ENCODE data around the gene MAX.

DNA sequence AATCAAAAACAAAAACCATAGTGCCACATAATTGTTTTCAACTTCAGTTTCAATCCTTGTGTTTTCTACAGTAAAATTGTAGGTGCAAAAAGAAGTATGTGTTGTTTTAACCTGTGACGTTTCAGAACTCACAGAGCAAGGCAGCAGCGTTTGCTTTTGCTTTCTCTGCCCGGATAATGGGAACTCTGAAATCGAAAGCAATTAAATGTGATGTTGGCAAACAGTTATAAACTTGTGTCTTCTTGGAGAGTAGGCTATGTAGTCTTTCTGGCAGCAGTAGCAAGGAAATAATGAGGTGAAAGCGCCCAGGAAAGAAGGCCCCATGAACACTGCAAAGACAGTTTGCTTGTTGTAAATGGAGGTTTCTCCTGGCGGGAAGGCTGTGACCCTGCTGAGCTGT, 76.5 kb downstream of the MAX start:
- TF ChIP-seq ZNF695 (CRISPR knock-in tag; IDR thresholded peaks at IDR 0.05) (no peak), JUND (IDR thresholded peaks at IDR 0.05; ENCODE audit: borderline replicate concordance, low read depth, low read length) (no peak), JUND (tag; IDR thresholded peaks at IDR 0.05; ENCODE audit: borderline replicate concordance, low read depth, low read length) (no peak), MAFF (IDR thresholded peaks at IDR 0.05; ENCODE audit: low read length) (no peak), NFRKB (IDR thresholded peaks at IDR 0.05; ENCODE audit: low read depth) (no peak), ZSCAN32 (CRISPR knock-in tag; IDR thresholded peaks at IDR 0.05) (no peak), ZNF224 (CRISPR knock-in tag; IDR thresholded peaks at IDR 0.05) (no peak), MYC (IDR thresholded peaks at IDR 0.05; ENCODE audit: low read depth, low read length) (no peak), MYC (CRISPR knock-in tag; IDR thresholded peaks at IDR 0.05; ENCODE audit: borderline replicate concordance, low read depth) (no peak)
- TF ChIP-seq, protein P1, sequence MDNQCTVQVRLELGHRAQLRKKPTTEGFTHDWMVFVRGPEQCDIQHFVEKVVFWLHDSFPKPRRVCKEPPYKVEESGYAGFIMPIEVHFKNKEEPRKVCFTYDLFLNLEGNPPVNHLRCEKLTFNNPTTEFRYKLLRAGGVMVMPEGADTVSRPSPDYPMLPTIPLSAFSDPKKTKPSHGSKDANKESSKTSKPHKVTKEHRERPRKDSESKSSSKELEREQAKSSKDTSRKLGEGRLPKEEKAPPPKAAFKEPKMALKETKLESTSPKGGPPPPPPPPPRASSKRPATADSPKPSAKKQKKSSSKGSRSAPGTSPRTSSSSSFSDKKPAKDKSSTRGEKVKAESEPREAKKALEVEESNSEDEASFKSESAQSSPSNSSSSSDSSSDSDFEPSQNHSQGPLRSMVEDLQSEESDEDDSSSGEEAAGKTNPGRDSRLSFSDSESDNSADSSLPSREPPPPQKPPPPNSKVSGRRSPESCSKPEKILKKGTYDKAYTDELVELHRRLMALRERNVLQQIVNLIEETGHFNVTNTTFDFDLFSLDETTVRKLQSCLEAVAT (IDR thresholded peaks at IDR 0.05): no peak
- TF ChIP-seq, protein P2, sequence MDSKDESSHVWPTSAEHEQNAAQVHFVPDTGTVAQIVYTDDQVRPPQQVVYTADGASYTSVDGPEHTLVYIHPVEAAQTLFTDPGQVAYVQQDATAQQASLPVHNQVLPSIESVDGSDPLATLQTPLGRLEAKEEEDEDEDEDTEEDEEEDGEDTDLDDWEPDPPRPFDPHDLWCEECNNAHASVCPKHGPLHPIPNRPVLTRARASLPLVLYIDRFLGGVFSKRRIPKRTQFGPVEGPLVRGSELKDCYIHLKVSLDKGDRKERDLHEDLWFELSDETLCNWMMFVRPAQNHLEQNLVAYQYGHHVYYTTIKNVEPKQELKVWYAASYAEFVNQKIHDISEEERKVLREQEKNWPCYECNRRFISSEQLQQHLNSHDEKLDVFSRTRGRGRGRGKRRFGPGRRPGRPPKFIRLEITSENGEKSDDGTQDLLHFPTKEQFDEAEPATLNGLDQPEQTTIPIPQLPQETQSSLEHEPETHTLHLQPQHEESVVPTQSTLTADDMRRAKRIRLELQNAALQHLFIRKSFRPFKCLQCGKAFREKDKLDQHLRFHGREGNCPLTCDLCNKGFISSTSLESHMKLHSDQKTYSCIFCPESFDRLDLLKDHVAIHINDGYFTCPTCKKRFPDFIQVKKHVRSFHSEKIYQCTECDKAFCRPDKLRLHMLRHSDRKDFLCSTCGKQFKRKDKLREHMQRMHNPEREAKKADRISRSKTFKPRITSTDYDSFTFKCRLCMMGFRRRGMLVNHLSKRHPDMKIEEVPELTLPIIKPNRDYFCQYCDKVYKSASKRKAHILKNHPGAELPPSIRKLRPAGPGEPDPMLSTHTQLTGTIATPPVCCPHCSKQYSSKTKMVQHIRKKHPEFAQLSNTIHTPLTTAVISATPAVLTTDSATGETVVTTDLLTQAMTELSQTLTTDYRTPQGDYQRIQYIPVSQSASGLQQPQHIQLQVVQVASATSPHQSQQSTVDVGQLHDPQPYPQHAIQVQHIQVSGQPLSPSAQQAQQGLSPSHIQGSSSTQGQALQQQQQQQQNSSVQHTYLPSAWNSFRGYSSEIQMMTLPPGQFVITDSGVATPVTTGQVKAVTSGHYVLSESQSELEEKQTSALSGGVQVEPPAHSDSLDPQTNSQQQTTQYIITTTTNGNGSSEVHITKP (IDR thresholded peaks at IDR 0.05; ENCODE audit: partially characterized antibody): no peak

Data from K562 (cell line).